ENCODE data around the gene ATXN1. TPM values are rescaled to one million over a fixed set of nuclear protein-coding genes. Genes with fewer than 3 reads are reported as not detected.

Gene ATXN1
- total and polyA plus RNA-seq, 2 of the 13 experiments (the other 11 are each of a cell fraction or from before 2014, with no cell fraction given): 20.7 to 39.5 TPM

GRCh38 chr6:16704401-16705045 is 56.7 kb downstream of the ATXN1 start (continued):
- TF ChIP-seq NFAT5 (CRISPR knock-in tag; IDR thresholded peaks at IDR 0.05) (no peak), MLXIP (CRISPR knock-in tag; IDR thresholded peaks at IDR 0.05; ENCODE audit: borderline replicate concordance) (no peak), FOXP1 (IDR thresholded peaks at IDR 0.05) (no peak), FOXP1 (CRISPR knock-in tag; IDR thresholded peaks at IDR 0.05) (no peak), KAT7 (CRISPR knock-in tag; IDR thresholded peaks at IDR 0.05; ENCODE audit: borderline replicate concordance) (no peak), ZNF569 (CRISPR knock-in tag; IDR thresholded peaks at IDR 0.05; ENCODE audit: borderline replicate concordance) (no peak), ZNF354B (CRISPR knock-in tag; IDR thresholded peaks at IDR 0.05) (no peak), KDM6A (CRISPR knock-in tag; IDR thresholded peaks at IDR 0.05; ENCODE audit: low read depth) (no peak), MTA3 (CRISPR knock-in tag; IDR thresholded peaks at IDR 0.05) (no peak), TARDBP (CRISPR knock-in tag; IDR thresholded peaks at IDR 0.05) (no peak), PCBP1 (IDR thresholded peaks at IDR 0.05; ENCODE audit: borderline replicate concordance, low read depth, low read length) (no peak), SP4 (CRISPR knock-in tag; IDR thresholded peaks at IDR 0.05) (no peak), ZNF839 (CRISPR knock-in tag; IDR thresholded peaks at IDR 0.05; ENCODE audit: borderline replicate concordance) (no peak)
- TF ChIP-seq, protein P1, sequence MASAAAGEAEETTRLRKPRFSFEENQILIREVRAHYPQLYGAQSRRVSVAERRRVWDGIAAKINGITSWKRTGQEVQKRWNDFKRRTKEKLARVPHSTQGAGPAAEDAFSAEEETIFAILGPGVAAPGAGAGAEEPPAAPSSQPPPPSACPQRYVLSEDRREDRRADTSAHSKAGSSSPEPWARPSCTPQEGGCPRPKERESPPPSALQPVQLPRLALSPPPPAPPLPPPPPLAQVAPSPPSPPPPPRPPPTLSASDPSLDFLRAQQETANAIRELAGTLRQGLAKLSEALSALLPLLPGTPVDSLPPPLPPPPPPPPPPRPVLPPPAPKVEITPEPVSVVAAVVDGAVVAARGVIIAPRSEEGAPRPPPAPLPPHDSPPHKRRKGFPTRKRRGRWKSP (CRISPR knock-in tag; IDR thresholded peaks at IDR 0.05): no peak
- TF ChIP-seq, protein P2, sequence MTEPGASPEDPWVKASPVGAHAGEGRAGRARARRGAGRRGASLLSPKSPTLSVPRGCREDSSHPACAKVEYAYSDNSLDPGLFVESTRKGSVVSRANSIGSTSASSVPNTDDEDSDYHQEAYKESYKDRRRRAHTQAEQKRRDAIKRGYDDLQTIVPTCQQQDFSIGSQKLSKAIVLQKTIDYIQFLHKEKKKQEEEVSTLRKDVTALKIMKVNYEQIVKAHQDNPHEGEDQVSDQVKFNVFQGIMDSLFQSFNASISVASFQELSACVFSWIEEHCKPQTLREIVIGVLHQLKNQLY (CRISPR knock-in tag; IDR thresholded peaks at IDR 0.05): no peak
